NCI-H748 (cell line): Measurements from ENCODE around the gene MAN1A2.

Source experiments
- DNase-seq: peaks from one replicate; lab custom pipeline; 2025; ENCODE audit not compliant: unreplicated experiment; lab: John Stamatoyannopoulos, UW

The MAN1A2 gene

DNA sequence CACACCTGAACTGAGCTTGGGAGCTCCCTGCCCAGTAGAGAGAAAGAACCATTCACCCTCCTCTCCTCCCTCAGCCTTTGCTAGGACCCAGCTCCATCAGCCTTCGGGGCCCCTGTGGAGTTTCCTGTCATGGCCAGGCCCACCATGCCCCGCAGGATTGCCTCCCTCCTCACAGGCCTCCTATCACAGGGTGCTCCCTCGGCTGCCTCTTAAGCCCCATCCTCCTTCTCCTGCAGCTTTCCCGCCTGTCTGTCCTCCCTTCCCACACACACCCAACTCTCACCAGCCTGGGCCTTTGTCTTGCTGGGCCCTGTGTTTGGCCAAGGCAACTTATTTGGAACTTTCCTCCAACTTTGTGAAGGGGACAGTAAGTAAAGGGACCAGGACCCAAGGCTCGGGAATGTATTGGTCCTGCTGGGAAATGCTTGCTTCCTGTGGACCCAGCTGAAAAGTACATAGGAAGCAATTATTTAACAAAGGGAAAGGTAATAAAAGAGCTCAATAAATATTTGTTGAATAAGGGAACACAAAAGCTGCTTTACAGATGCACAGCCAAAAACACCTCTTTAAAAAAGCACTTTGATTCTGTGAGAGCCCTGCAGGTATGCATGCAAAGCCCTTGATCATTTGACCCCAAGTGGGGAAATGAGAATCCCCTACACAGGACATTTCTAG lies 207.0 kb downstream of the MAN1A2 start:
- DNase-seq = peak; percentile 88

- no peak for DNase-seq
Observed at GRCh38 chr1:117575586-117576225, 208.5 kb downstream of the MAN1A2 start.

DNA sequence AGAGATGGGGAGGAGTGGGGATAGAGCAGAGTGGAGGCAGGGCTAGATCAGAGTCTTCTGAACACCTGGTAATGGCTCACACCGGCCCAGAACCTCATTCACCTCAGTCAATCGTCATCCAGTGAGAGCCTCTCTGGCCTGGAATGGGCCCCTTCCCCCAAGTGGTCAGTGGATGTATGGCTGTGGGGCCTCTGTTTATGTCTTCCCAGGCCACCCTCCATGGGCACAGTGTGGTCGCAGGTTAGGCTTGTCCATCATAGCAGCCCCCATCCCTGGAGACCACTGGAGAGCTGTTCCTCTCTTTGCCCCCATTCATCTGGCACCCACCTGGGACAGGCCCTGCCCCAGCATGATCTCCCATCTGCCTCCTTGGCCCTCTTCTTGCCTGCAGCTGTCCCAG lies 209.0 kb downstream of the MAN1A2 start:
- no peak for DNase-seq

DNA sequence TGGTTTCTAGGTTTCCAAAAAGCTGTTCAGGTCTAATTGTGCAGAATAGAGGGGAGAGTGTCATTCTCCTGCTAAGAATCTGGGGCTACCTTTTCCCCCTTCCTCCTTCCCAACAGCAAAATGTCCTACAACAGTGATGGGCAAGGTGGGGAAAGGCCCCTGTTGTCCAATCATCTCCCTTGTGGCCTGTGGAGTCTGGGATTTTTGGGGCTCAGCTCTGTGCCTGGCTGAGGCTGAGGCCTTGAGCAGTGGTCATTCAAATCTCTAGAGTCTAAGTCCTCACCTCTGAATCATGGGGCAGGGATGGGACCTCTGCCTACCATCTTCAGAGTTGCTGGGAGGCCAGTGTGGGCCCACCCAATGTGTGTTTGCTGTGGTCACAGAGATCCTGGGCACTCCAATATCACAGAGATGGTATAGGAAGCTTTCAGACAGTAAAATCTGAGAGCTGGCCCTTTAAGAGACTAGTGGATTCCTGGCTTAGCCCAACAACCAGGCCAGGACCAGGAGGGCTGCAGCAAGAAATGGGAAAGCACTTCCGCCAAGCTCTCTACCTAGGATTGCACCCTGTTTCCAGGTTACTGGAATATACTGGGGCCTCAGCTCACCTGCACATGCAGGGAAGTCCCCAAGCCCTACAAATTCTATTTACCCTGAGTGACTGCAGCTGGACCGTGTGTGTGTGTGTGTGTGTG lies 210.1 kb downstream of the MAN1A2 start:
- DNase-seq = no peak

DNA sequence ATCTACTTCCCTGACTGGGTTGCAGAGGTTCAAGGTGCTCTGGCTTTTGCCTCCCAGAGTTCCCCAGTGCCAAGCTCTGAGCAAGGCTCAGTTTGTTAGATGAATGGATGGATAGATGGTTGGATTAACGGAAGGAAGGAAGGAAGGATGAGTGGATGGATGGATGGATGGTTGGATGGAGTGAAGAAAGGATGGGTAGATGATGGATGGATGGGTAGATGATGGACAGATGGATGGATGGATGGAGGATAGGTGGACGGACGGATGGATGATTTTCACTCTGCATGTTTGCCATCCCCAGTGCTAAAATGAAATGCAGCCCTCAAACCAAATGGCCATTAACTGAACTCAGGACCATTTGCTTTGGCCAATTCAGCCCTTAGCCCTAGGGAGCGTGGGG lies 211.2 kb downstream of the MAN1A2 start:
- no peak for DNase-seq
